ENCODE data around the gene QPCT. TPM values are rescaled to one million over a fixed set of nuclear protein-coding genes. Genes with fewer than 3 reads are reported as not detected.
"Not testable (repeated sequence)": the region's sequence is repeated elsewhere in the genome, so short reads cannot be mapped to it uniquely, and the experiment has no call there.

The QPCT gene
- total RNA-seq, 2 experiments from 2014 or later = 2.5 to 3.0 TPM

DNA sequence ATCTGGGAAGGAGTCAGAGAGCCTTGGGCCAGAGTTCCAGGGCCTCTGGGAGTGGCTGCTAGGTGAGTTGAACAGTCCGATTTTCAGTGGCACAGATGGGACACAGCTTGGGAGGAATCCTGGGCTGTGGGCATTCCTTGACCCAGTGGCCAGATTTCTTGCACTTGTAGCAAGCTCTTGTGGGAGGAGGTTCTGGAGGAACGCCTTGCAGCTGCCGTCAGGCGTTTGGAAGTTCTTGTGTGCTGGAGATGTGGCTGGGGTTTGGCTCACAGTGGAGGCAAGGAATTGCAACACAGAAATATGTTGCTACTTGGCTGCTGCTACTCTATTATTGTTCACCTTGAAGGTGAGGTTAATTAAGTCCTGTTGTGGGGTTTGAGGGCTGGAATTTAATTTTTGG lies 39.8 kb downstream of the QPCT start:
- not testable (repeated sequence) for H3K9me3 Mint-ChIP-seq, DNase-seq, H3K27me3 Mint-ChIP-seq, H3K4me1 Mint-ChIP-seq, H3K4me3 Mint-ChIP-seq, H3K27ac Mint-ChIP-seq, H3K36me3 Mint-ChIP-seq

GRCh38 chr2:37387148-37387835 lies 42.9 kb downstream of the QPCT start:
- peaks cover 16% of the 10 kb centered on the region for H3K4me1 Mint-ChIP-seq
- no peak overlapping the region for H3K27ac Mint-ChIP-seq
- H3K9me3 Mint-ChIP-seq = peaks cover 3% of the 10 kb centered on the region
- H3K36me3 Mint-ChIP-seq = no peaks in the 10 kb centered on the region
- H3K4me3 Mint-ChIP-seq = no peak overlapping the region
- no peak for DNase-seq
- H3K27me3 Mint-ChIP-seq = no peaks in the 10 kb centered on the region

DNA sequence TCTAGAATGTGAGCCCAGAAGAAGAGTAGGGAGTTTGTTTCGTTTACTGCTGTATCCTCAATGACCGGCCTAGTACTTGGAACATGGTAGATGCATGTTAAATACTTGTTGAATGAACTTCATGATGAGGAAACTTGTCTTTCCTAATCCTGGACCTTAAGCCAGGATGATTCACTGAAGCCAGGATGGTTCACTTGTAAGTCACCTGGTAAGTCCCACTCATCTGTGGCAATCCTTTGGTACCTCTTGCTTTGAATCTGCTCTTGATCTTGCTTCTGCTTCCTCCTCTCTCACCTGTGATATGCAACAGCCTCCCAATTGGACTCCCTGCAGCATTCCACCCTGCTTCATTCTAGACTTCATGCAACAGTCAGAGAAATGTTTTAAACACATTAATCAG lies 43.6 kb downstream of the QPCT start:
- no peak overlapping the region for H3K4me3 Mint-ChIP-seq
- no peak for DNase-seq

DNA sequence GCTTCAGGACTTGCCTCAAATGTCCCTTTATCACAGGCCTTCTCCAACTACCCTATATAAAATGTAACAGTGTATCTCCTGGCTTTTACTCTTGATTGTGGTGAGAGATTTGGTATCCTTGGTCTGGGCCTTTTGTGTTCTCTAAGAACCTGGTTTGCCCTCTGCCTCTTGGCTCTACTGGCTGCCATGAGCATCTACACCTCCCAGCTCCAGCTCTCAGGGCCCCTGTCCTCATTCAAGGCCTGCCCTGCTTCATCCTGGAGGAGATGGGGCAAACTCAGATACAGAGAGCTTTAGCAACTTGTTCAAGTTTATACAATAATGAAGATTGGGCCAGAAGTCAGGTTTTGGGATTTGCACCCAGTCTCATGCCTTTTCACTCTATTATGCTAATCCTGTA lies 45.0 kb downstream of the QPCT start:
- Mint-ChIP-seq H3K4me1 (peaks cover 23% of the 10 kb centered on the region), H3K27me3 (no peaks in the 10 kb centered on the region), H3K4me3 (no peak overlapping the region), H3K9me3 (peaks cover 5% of the 10 kb centered on the region), H3K36me3 (no peaks in the 10 kb centered on the region), H3K27ac (no peak overlapping the region)
- DNase-seq = no peak

More for the DNA sequence above, 43.6 kb downstream of the QPCT start:
- no peaks in the 10 kb centered on the region for H3K27me3 Mint-ChIP-seq
- no peaks in the 10 kb centered on the region for H3K36me3 Mint-ChIP-seq
- no peak overlapping the region for H3K27ac Mint-ChIP-seq
- peaks cover 5% of the 10 kb centered on the region for H3K9me3 Mint-ChIP-seq
- peaks cover 17% of the 10 kb centered on the region for H3K4me1 Mint-ChIP-seq

GRCh38 chr2:37389989-37390765 lies 45.7 kb downstream of the QPCT start:
- peak; percentile 70 for DNase-seq
- Mint-ChIP-seq H3K27ac (peak overlapping the region; percentile 84), H3K27me3 (no peaks in the 10 kb centered on the region), H3K9me3 (peaks cover 5% of the 10 kb centered on the region), H3K36me3 (no peaks in the 10 kb centered on the region), H3K4me1 (peaks cover 23% of the 10 kb centered on the region), H3K4me3 (peak overlapping the region; percentile 1)

DNA sequence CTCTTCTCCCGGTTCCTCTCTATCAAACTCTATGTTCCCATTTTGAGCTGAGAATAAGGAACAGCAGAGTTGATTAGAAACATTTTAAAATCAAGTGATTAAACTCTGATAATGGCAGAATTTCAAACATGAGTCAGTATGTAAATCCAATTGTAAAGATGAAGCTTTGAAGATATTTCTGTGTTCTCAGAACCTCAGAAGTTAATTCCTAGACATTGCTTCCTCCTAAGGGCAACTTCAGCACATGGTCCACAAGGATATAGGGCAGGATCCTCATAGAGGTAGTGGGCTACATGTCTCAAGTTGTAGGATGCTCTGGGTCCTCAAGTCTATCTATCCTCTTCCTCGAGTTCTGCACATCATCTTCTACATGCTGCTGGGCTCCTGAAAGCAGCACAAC lies 46.3 kb downstream of the QPCT start:
- Mint-ChIP-seq H3K27ac (peak overlapping the region; percentile 84), H3K27me3 (no peaks in the 10 kb centered on the region), H3K9me3 (peaks cover 5% of the 10 kb centered on the region), H3K36me3 (no peaks in the 10 kb centered on the region), H3K4me3 (no peak overlapping the region), H3K4me1 (peaks cover 24% of the 10 kb centered on the region)
- DNase-seq = no peak

DNA sequence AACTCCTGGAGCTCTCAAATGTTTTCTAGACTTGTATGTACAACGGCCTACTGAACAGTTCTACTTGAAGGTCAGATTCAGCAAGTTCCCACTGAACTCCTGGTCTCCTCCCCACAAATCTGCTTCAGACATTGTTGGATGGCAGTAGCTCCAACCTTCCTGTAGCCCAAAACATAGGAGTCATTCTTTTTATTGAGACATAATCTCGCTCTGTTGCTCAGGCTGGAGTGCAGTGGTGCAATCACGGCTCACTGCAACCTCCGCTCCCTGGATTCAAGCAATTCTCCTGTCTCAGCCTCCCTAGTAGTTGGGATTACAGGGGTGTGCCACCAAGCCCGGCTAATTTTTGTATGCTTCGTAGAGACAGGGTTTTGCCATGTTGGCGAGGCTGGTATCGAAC lies 47.3 kb downstream of the QPCT start:
- H3K27ac Mint-ChIP-seq = no peak overlapping the region
- H3K4me3 Mint-ChIP-seq = no peak overlapping the region
- H3K27me3 Mint-ChIP-seq = no peaks in the 10 kb centered on the region

DNA sequence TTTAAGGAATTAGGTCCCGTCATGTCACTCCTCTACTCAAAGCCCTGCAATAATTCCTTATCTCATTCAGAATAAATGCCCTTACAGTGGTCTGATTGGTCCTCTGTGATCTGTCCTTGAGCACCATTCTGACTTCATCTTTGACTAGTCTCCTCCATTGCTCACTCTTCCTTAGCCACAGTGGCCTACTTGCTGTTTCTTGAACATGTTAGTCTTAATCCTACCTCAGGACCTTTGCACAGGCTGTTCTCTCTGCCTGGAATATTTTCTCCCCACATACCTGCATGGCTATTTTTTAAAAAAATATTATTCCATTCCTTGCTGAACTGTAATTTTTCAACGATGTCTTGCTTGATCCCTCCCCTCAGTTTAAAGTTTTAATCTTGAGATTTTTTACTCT lies 48.0 kb downstream of the QPCT start:
- H3K27ac Mint-ChIP-seq = no peak overlapping the region
- no peaks in the 10 kb centered on the region for H3K36me3 Mint-ChIP-seq
- peaks cover 25% of the 10 kb centered on the region for H3K4me1 Mint-ChIP-seq
- peaks cover 5% of the 10 kb centered on the region for H3K9me3 Mint-ChIP-seq
- DNase-seq = no peak
- no peaks in the 10 kb centered on the region for H3K27me3 Mint-ChIP-seq
- no peak overlapping the region for H3K4me3 Mint-ChIP-seq

More for the DNA sequence above, 47.3 kb downstream of the QPCT start:
- peaks cover 25% of the 10 kb centered on the region for H3K4me1 Mint-ChIP-seq
- peaks cover 5% of the 10 kb centered on the region for H3K9me3 Mint-ChIP-seq
- no peaks in the 10 kb centered on the region for H3K36me3 Mint-ChIP-seq
- DNase-seq = no peak

DNA sequence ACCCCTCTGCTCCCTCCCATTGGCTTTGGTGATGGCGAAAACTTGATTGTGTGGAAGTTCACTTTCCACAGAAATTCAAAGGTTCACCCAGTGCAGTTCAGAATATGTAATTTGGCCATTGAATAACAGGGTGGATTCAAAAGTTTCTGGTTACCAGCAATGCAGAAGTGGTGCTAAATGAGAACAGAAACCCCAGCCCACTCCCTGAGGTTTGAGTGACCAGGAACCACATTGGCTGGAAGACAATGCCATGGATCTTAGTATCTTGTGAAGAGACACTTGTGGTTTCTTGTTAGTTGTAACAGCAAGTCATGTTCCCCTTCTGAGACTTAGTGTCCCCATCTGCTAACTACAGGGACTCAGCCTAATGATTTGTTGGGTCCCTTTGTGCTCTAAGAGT lies 49.8 kb downstream of the QPCT start:
- Mint-ChIP-seq H3K27me3 (no peaks in the 10 kb centered on the region), H3K4me1 (peaks cover 25% of the 10 kb centered on the region), H3K27ac (no peak overlapping the region), H3K4me3 (no peak overlapping the region), H3K9me3 (peaks cover 5% of the 10 kb centered on the region), H3K36me3 (no peaks in the 10 kb centered on the region)
- no peak for DNase-seq

- Mint-ChIP-seq H3K27me3 (no peaks in the 10 kb centered on the region), H3K27ac (no peak overlapping the region), H3K4me1 (peaks cover 25% of the 10 kb centered on the region), H3K36me3 (no peaks in the 10 kb centered on the region), H3K4me3 (no peak overlapping the region), H3K9me3 (peaks cover 5% of the 10 kb centered on the region)
- no peak for DNase-seq
These were observed 50.5 kb downstream of the QPCT start for GRCh38 chr2:37394796-37395555.

GRCh38 chr2:37396890-37397565 lies 52.6 kb downstream of the QPCT start:
- no peak for DNase-seq
- no peak overlapping the region for H3K4me3 Mint-ChIP-seq
- H3K36me3 Mint-ChIP-seq = no peaks in the 10 kb centered on the region
- no peaks in the 10 kb centered on the region for H3K27me3 Mint-ChIP-seq
- H3K4me1 Mint-ChIP-seq = peaks cover 12% of the 10 kb centered on the region
- H3K27ac Mint-ChIP-seq = no peak overlapping the region
- peaks cover 5% of the 10 kb centered on the region for H3K9me3 Mint-ChIP-seq

DNA sequence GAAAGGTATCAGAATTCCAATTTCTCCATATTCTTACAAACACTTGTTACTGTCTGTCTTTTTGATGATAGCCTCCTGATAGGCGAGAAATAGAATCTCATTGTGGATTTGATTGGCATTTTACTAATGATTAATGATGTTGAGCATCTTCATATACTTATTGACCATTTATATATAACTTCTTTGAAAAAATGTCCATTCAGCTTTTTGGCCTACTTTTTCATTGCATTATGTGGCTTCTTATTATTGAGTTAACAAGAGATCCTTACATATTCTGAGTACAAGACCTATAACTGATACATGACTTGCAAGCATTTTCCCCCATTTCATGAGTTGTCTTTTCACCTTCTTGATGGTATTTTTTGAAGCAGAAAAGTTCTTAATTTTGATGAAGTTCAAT lies 54.6 kb downstream of the QPCT start:
- Mint-ChIP-seq H3K27ac (no peak overlapping the region), H3K9me3 (no peaks in the 10 kb centered on the region), H3K27me3 (no peaks in the 10 kb centered on the region), H3K4me3 (no peak overlapping the region), H3K4me1 (peaks cover 4% of the 10 kb centered on the region), H3K36me3 (no peaks in the 10 kb centered on the region)
- DNase-seq = no peak

DNA sequence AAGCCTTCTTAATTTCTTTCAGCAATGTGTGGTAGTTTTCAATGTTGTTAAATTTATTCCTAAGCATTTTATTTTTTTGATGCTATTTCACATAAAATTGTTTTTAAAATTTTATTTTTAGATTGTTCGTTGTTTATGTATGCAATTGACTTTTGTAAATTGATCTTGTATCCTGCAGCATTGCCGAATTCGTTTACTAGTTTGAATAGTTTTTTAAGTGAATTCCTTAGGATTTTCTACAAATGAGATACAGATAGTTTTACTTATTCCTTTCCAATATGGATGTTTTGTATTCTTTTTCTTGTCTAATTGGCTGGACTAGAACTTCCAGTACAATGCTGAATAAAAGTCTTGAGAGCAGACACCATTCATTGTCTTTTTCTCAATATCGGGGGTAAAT lies 55.6 kb downstream of the QPCT start:
- Mint-ChIP-seq H3K4me1 (peaks cover 2% of the 10 kb centered on the region), H3K27me3 (no peaks in the 10 kb centered on the region), H3K4me3 (no peak overlapping the region), H3K27ac (no peak overlapping the region), H3K9me3 (no peaks in the 10 kb centered on the region), H3K36me3 (no peaks in the 10 kb centered on the region)
- DNase-seq = no peak

DNA sequence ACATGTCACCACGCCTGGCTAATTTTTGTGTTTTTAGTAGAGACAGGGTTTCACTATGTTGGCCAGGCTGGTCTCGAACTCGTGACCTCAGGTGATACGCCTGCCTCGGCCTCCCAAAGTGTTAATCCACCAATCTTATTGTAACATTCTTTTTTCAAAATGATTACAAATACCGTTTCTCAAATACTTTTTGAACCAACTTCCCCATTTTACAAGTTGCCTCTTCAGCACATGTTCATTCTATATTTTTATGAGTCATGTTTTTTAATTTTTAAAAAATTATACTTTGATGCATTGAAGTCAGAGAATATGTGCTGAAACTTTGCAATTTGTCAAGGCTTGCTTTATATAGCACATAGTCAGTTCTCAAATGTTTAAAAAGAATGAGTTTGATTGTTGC lies 58.2 kb downstream of the QPCT start:
- Mint-ChIP-seq H3K4me1 (no peaks in the 10 kb centered on the region), H3K27me3 (no peaks in the 10 kb centered on the region), H3K9me3 (no peaks in the 10 kb centered on the region), H3K4me3 (no peak overlapping the region), H3K27ac (no peak overlapping the region), H3K36me3 (no peaks in the 10 kb centered on the region)
- DNase-seq = no peak

DNA sequence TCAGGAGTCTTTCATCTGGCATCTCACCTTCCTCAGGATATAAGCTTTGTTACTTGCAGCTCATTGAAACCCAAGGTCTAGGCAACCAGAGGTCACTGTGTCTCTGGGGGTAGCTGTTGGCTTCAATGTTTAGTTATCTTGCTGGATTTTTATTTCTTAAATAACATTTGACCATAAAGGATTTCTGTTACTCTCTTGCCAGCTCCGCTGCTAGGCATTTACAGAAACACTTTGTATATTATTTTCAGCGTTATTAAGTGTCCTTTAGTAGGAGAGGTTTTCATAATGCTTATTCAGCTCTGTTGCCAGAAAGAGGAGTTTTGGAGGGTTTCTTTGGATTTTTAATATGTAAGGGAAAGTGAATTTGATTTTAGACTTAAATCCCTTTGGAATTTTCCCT lies 61.4 kb downstream of the QPCT start:
- no peak for DNase-seq
- Mint-ChIP-seq H3K36me3 (no peaks in the 10 kb centered on the region), H3K4me1 (no peaks in the 10 kb centered on the region), H3K4me3 (no peak overlapping the region), H3K27me3 (no peaks in the 10 kb centered on the region), H3K27ac (no peak overlapping the region), H3K9me3 (no peaks in the 10 kb centered on the region)
